ENCODE results near the gene PKD2.
"Not testable (repeated sequence)": the region's sequence is repeated elsewhere in the genome, so short reads cannot be mapped to it uniquely, and the experiment has no call there.

PKD2 gene

GRCh38 chr4:88115587-88115986 lies 108.2 kb downstream of the PKD2 start:
- Histone ChIP-seq H3K36me3 (ENCODE audit: control insufficient read depth, insufficient read depth, low read length) (no peaks in the 10 kb centered on the region), H3K27ac (ENCODE audit: low read depth, low read length) (no peak overlapping the region)

GRCh38 chr4:88119943-88120342 lies 112.5 kb downstream of the PKD2 start:
- Histone ChIP-seq H3K27ac (ENCODE audit: low read depth, low read length) (no peak overlapping the region), H3K4me3 (ENCODE audit: low read length) (no peak overlapping the region), H3K9ac (ENCODE audit: low read length) (no peak overlapping the region), H3K27me3 (ENCODE audit: control insufficient read depth, insufficient read depth, low read length) (no peaks in the 10 kb centered on the region), H3K4me1 (ENCODE audit: control insufficient read depth, insufficient read depth, low read length) (no peaks in the 10 kb centered on the region), H3K36me3 (ENCODE audit: control insufficient read depth, insufficient read depth, low read length) (no peaks in the 10 kb centered on the region)

More at GRCh38 chr4:88115587-88115986, 108.2 kb downstream of the PKD2 start:
- no peak overlapping the region for H3K4me3 ChIP-seq (ENCODE audit: low read length)
- no peaks in the 10 kb centered on the region for H3K4me1 ChIP-seq (ENCODE audit: control insufficient read depth, insufficient read depth, low read length)
- H3K27me3 ChIP-seq (ENCODE audit: control insufficient read depth, insufficient read depth, low read length): no peaks in the 10 kb centered on the region
- H3K9ac ChIP-seq (ENCODE audit: low read length): no peak overlapping the region

- H3K4me3 ChIP-seq (ENCODE audit: low read length); H3K27ac ChIP-seq (ENCODE audit: low read depth, low read length); H3K9ac ChIP-seq (ENCODE audit: low read length); H3K36me3 ChIP-seq (ENCODE audit: control insufficient read depth, insufficient read depth, low read length); H3K4me1 ChIP-seq (ENCODE audit: control insufficient read depth, insufficient read depth, low read length); H3K27me3 ChIP-seq (ENCODE audit: control insufficient read depth, insufficient read depth, low read length): not testable (repeated sequence)
Observed at GRCh38 chr4:88122260-88122659, 114.8 kb downstream of the PKD2 start.
